Measurements from ENCODE around the gene TTLL9.
"Not testable (repeated sequence)": the region's sequence is repeated elsewhere in the genome, so short reads cannot be mapped to it uniquely, and the experiment has no call there.

Gene TTLL9

GRCh38 chr20:31915491-31916280 lies 45.3 kb downstream of the TTLL9 start:
- TF ChIP-seq, protein P1, sequence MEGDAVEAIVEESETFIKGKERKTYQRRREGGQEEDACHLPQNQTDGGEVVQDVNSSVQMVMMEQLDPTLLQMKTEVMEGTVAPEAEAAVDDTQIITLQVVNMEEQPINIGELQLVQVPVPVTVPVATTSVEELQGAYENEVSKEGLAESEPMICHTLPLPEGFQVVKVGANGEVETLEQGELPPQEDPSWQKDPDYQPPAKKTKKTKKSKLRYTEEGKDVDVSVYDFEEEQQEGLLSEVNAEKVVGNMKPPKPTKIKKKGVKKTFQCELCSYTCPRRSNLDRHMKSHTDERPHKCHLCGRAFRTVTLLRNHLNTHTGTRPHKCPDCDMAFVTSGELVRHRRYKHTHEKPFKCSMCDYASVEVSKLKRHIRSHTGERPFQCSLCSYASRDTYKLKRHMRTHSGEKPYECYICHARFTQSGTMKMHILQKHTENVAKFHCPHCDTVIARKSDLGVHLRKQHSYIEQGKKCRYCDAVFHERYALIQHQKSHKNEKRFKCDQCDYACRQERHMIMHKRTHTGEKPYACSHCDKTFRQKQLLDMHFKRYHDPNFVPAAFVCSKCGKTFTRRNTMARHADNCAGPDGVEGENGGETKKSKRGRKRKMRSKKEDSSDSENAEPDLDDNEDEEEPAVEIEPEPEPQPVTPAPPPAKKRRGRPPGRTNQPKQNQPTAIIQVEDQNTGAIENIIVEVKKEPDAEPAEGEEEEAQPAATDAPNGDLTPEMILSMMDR (IDR thresholded peaks at IDR 0.05; ENCODE audit: low read depth, low read length) = no peak
- DNase-seq (ENCODE audit: extremely low read depth, low read depth) = no peak

DNA sequence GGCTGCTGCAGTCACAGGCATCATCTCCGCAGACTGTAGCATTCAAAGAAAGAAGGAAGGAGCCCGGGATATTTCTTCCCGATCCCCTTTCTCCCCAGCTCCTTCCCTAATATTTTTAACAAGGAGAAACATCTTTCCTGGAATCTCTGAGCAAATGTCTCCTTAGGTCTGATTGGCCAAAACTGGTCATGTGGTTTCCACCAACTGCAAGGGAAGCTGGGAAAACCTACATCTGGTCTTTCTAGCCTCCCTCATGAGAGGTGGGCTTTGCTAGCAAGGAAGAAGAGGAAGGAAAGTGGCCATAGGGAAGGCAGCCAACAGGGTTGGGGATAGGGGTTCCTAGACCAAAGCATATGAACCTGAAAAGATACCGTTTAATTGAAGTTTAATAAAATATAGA lies 46.3 kb downstream of the TTLL9 start:
- TF ChIP-seq, protein P1 (IDR thresholded peaks at IDR 0.05; ENCODE audit: low read depth, low read length) = no peak
- no peak for DNase-seq (ENCODE audit: extremely low read depth, low read depth)

DNA sequence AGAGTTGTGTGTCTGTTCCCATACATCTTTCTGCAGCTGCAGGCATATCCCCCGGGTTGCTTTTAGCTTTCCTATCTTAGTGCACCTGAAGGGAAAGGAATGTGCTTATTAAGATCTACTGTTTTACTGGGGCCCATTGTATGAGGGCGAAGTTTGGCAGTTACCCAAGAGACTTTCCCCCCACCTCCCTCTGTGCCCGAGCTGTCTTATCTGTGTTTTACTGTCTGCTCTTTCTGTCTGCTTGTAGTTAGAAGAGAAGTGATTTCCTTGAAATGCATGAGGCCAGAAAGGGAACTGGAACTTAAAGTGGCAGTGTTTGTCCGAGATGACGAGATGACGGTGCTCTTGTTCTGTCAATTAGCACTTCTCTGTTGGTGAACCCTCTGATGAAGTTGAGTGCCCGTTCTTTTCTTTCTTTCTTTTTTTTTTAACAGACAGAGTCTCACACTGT lies 47.6 kb downstream of the TTLL9 start:
- DNase-seq (ENCODE audit: extremely low read depth, low read depth) = not testable (repeated sequence)

- DNase-seq (ENCODE audit: extremely low read depth, low read depth) = no peak
- TF ChIP-seq, protein P1 (IDR thresholded peaks at IDR 0.05; ENCODE audit: low read depth, low read length) = no peak
Observed at GRCh38 chr20:31918466-31919105, 48.2 kb downstream of the TTLL9 start.

DNA sequence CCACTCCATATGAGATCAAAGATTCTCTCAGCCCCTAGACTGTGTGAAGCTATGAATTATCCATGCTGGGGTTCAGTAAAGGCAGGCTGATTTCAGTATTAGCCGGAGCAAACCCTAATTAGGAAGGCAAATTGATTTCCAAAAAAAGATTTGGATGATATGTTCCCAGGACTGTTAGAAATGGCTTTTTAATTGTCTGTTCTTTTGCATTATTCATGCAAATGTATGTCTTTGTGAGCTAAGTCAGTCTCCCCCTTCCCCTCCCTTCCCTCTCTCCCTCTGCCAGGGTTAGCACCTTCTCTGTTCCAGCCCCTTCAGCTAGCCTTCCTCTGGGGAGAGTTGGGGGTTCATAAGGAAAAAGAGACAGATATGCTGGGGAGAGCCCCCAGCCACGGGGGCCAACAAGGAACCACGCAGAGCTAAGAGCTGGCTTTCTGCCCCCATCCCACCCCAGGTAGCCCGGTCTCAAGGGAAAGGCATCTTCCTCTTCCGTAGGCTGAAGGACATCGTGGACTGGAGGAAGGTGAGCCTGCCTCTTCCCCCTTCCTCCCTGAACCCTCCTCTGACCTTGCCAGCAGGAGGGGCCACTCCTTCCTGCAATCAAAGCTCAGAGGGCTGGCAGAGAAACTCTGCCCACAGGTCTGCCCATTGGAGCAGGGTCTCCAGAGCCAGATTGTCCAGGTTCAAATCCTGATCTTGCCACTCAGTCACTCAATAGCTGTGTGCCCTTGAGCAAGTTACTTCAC lies 49.1 kb downstream of the TTLL9 start:
- DNase-seq (ENCODE audit: extremely low read depth, low read depth) = no peak
- TF ChIP-seq, protein P1 (IDR thresholded peaks at IDR 0.05; ENCODE audit: low read depth, low read length) = no peak

GRCh38 chr20:31920275-31920855 lies 49.9 kb downstream of the TTLL9 start:
- TF ChIP-seq, protein P1 (IDR thresholded peaks at IDR 0.05; ENCODE audit: low read depth, low read length) = no peak
- no peak for DNase-seq (ENCODE audit: extremely low read depth, low read depth)

DNA sequence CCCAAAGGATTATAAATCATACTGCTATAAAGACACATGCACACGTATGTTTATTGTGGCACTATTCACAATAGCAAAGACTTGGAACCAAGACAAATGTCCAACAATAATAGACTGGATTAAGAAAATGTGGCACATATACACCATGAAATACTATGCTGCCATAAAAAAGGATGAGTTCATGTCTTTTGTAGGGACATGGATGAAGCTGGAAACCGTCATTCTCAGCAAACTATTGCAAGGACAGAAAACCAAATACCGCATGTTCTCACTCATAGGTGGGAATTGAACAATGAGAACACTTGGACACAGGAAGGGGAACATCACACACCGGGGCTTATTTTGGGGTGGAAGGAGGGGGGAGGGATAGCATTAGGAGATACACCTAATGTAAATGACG lies 51.0 kb downstream of the TTLL9 start:
- DNase-seq (ENCODE audit: extremely low read depth, low read depth) = not testable (repeated sequence)

- TF ChIP-seq, protein P1 (IDR thresholded peaks at IDR 0.05; ENCODE audit: low read depth, low read length) = no peak
Observed at GRCh38 chr20:31922181-31922580, 51.7 kb downstream of the TTLL9 start.

More at GRCh38 chr20:31922181-31922580, 51.7 kb downstream of the TTLL9 start:
- DNase-seq (ENCODE audit: extremely low read depth, low read depth) = no peak

All from AG09319 (cell line).